Measurements from ENCODE around the gene MRPL10. TPM values are rescaled to one million over a fixed set of nuclear protein-coding genes. Genes with fewer than 3 reads are reported as not detected.

The MRPL10 gene
- total and polyA plus RNA-seq, 2 donors (not counting 1 experiment from before 2014, with no cell fraction given), result 31.0 to 44.7 TPM

- Histone ChIP-seq H3K79me2 (ENCODE audit: control insufficient read depth, insufficient read depth, low read length) (no peaks in the 10 kb centered on the region), H3K36me3 (ENCODE audit: control insufficient read depth, insufficient read depth, low read length) (no peaks in the 10 kb centered on the region), H3K4me3 (replicated peaks in 1 of 4; ENCODE audit: control extremely low read depth in 1 of 4, insufficient read depth in 1 of 4, low read depth in 3 of 4, low read length in 4 of 4) (no peak overlapping the region), H3K27ac (ENCODE audit: insufficient read depth, low read length) (no peak overlapping the region), H3K4me2 (ENCODE audit: extremely low read depth, insufficient read depth, low read length) (no peak overlapping the region), H2AFZ (ENCODE audit: low read length) (no peak overlapping the region), H3K9me3 (ENCODE audit: control insufficient read depth, insufficient read depth, low read depth, low read length) (no peaks in the 10 kb centered on the region), H3K9ac (ENCODE audit: insufficient read depth, low read length) (no peak overlapping the region), H3K4me1 (ENCODE audit: control insufficient read depth, extremely low read depth, insufficient read depth, low read length) (peaks cover 6% of the 10 kb centered on the region), H4K20me1 (ENCODE audit: control insufficient read depth, extremely low read depth, insufficient read depth, low read length) (no peaks in the 10 kb centered on the region), H3K27me3 (ENCODE audit: control insufficient read depth, insufficient read depth, low read length) (peaks cover 11% of the 10 kb centered on the region)
- TF ChIP-seq CTCF (conservative IDR thresholded peaks at IDR 0.05 in 1 of 2, IDR thresholded peaks at IDR 0.05 in 1 of 2; ENCODE audit: low read depth in 1 of 2, low read length in 2 of 2) (no peak), EZH2 (IDR thresholded peaks at IDR 0.05; ENCODE audit: low read length, missing control alignments) (no peak)
- DNase-seq (ENCODE audit: low read depth in 2 of 2), result no peak
Measured at GRCh38 chr17:47864791-47865216, 33.5 kb upstream of the MRPL10 start.

- peak overlapping the region; percentile 81 for H3K27ac ChIP-seq (ENCODE audit: insufficient read depth, low read length)
- peak overlapping the region; percentile 83 for H2AFZ ChIP-seq (ENCODE audit: low read length)
- no peaks in the 10 kb centered on the region for H4K20me1 ChIP-seq (ENCODE audit: control insufficient read depth, extremely low read depth, insufficient read depth, low read length)
- TF ChIP-seq CTCF (conservative IDR thresholded peaks at IDR 0.05 in 1 of 2, IDR thresholded peaks at IDR 0.05 in 1 of 2; ENCODE audit: low read depth in 1 of 2, low read length in 2 of 2) (no peak), EZH2 (IDR thresholded peaks at IDR 0.05; ENCODE audit: low read length, missing control alignments) (no peak)
- peaks cover 7% of the 10 kb centered on the region for H3K27me3 ChIP-seq (ENCODE audit: control insufficient read depth, insufficient read depth, low read length)
- no peaks in the 10 kb centered on the region for H3K79me2 ChIP-seq (ENCODE audit: control insufficient read depth, insufficient read depth, low read length)
- no peaks in the 10 kb centered on the region for H3K36me3 ChIP-seq (ENCODE audit: control insufficient read depth, insufficient read depth, low read length)
- DNase-seq (ENCODE audit: low read depth in 2 of 2), result peak; percentile 76 to 89
- no peak overlapping the region for H3K4me3 ChIP-seq (replicated peaks in 1 of 4; ENCODE audit: control extremely low read depth in 1 of 4, insufficient read depth in 1 of 4, low read depth in 3 of 4, low read length in 4 of 4)
- H3K9me3 ChIP-seq (ENCODE audit: control insufficient read depth, insufficient read depth, low read depth, low read length), result no peaks in the 10 kb centered on the region
- peak overlapping the region; percentile 30 for H3K9ac ChIP-seq (ENCODE audit: insufficient read depth, low read length)
- peaks cover 6% of the 10 kb centered on the region for H3K4me1 ChIP-seq (ENCODE audit: control insufficient read depth, extremely low read depth, insufficient read depth, low read length)
- H3K4me2 ChIP-seq (ENCODE audit: extremely low read depth, insufficient read depth, low read length), result peak overlapping the region; percentile 51
Measured at GRCh38 chr17:47862621-47863440, 31.5 kb upstream of the MRPL10 start.

- Histone ChIP-seq H3K27ac (ENCODE audit: insufficient read depth, low read length) (no peak overlapping the region), H3K4me3 (replicated peaks in 1 of 4; ENCODE audit: control extremely low read depth in 1 of 4, insufficient read depth in 1 of 4, low read depth in 3 of 4, low read length in 4 of 4) (no peak overlapping the region), H3K36me3 (ENCODE audit: control insufficient read depth, insufficient read depth, low read length) (no peaks in the 10 kb centered on the region), H3K4me1 (ENCODE audit: control insufficient read depth, extremely low read depth, insufficient read depth, low read length) (peaks cover 6% of the 10 kb centered on the region), H3K27me3 (ENCODE audit: control insufficient read depth, insufficient read depth, low read length) (peaks cover 13% of the 10 kb centered on the region), H3K9me3 (ENCODE audit: control insufficient read depth, insufficient read depth, low read depth, low read length) (no peaks in the 10 kb centered on the region), H3K9ac (ENCODE audit: insufficient read depth, low read length) (no peak overlapping the region), H2AFZ (ENCODE audit: low read length) (no peak overlapping the region), H3K4me2 (ENCODE audit: extremely low read depth, insufficient read depth, low read length) (no peak overlapping the region), H3K79me2 (ENCODE audit: control insufficient read depth, insufficient read depth, low read length) (no peaks in the 10 kb centered on the region), H4K20me1 (ENCODE audit: control insufficient read depth, extremely low read depth, insufficient read depth, low read length) (no peaks in the 10 kb centered on the region)
- no peak for DNase-seq (ENCODE audit: low read depth in 2 of 2)
- no peak for TF ChIP-seq EZH2 (IDR thresholded peaks at IDR 0.05; ENCODE audit: low read length, missing control alignments)
- TF ChIP-seq CTCF (conservative IDR thresholded peaks at IDR 0.05 in 1 of 2, IDR thresholded peaks at IDR 0.05 in 1 of 2; ENCODE audit: low read depth in 1 of 2, low read length in 2 of 2), result no peak
Measured at GRCh38 chr17:47860386-47860785, 29.0 kb upstream of the MRPL10 start.

All from fibroblast of lung (primary cell).